Measurements from ENCODE around the gene EFCAB10.

The EFCAB10 gene, protein sequence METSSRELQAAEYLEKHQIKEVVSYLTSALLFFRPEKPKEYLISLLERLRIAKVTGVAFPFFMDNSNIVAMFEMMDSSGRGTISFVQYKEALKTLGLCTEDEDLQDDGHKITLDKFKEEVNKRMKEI

DNA sequence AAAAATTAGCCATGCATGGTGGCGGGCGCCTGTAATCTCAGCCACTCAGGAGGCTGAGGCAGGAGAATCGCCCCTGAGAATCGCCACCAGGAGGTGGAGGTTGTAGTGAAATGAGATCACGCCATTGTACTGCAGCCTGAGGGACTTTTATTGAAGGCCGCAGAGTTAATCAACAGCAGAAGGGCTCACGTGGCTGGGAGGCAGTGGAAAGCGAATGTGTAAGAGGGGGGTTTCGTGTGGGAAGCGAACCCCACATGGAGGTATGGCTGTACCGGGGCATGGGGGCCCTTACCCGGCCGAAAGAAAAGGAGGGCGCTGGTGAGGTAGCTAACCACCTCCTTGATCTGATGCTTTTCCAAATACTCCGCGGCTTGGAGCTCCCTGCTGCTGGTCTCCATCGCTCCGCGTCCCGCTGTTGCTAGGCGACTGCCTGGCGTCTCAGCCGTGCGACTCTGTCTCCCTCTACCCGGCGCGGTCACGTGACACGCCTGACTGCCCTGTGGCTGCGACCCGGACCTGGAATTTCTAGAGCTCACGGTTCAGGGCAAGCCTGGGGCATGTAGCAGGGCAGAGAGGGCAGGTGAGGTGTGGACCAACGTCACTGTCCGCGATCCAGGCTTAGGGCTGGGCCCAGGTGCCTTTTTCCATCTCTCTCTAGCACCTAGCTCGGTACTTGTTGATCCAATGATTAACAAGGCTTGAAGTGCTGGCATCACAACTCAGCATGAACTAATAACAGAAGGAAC lies at the start of gene EFCAB10:
EFCAB10 (minus strand) TSS at position 428 of the 746 bp plus-strand sequence; CDS start at position 398, 30 bp downstream.
- DNase-seq (ENCODE audit: low spot score): no peak

DNA sequence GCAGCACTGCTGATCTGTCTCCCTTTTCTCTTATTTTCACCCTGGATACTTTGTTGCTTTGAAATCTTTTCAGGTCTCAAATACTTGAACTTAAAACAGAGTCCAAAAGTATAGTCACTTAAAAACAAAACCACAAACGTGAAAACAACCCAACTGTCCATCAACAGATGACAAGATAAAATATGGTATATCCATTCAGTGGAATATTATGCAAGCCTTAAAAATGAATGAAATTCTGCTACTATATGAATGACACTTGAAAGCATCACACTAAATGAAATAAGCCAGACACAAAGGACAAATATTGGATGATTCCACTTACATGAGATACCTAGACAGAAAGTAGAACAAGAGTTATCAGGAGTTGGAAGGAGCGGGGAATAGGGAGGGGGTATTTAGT lies 44.7 kb upstream of the EFCAB10 start:
- DNase-seq (ENCODE audit: low spot score): no peak

DNA sequence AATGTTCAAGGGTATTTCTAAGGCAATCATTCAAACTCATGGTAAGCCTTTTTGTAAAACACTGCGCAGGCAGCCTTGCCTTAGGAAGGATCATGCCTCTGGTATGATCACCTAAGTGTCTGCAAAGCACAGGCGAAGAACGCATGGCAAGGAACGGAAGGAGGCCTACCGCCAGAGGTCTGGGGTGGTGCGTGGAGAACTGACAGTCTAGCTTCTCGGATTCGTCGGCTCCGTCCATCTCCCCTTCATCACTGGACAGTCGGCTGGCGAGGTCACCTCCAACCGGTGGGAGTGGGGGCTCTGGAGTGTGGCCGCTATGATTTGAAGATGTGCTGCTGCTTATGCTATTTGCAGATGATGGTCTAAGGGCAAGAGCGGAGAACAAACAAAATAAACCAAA lies 42.6 kb upstream of the EFCAB10 start:
- DNase-seq (ENCODE audit: low spot score): no peak

DNA sequence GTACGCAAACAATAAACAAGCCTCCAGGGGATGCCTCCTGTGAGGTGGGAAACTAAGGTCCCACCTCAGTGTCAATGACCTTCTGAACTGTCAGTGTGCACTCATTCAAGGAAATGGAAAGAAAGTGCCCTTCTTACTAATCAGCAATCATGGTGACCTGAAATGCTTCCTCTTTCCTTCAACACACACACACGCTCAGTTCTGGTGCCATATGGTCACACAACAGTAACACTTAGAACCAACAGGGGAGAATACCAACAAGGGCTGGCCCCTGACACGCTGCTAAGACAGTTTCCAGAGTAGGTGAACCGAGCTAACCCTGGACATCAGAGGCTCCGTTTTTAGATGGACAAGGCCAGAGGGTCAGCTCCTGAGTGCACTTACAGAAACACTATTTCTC lies 42.1 kb upstream of the EFCAB10 start:
- DNase-seq (ENCODE audit: low spot score): no peak

DNA sequence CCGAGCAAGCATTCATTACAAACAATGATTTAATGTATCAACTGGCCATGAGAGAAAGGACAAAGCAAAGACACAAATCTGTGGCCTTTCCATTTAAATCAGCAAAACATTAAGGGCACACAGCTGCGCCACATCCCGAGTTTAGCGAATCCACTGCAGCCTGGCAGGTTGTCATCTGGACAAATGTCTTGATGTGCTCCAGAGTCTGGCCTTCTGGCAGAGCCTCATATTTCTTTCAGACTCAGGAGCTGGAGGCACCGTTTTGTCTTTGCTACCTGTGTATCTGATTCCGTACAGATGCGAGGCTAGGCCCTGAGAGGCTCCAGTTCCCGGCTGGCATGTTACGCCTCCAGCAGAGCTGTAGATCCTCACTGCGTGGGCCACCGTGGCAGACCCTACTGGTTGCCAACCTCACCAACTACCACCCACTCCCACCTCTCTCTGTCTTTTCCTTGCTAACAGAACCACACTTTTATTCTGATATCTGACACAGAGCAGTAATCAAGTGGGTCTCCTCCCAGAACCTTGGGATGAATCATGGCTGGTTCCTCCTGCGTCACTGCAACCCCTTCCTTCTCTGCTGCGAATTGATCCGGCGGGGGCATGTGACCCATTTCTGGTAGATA lies 40.9 kb upstream of the EFCAB10 start:
- DNase-seq (ENCODE audit: low spot score): no peak

DNA sequence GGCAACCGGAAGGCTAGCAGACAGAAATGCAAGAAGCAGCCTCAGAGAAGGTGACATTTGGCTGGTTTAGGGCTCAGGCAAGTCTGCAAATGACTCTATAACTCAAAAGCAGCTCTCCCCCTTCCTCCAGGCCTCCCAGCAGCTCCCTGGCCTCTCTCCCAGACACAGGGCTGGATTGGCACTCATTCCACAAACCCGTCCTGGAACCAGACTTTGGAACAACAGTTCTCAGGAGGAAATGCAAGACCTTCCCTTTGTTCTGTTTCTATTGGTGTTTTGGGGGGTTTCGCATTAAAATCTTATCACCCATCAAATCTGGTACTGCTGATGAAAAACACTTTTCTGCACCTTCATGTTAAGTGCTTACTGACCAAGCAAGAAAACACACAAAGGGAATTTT lies 40.3 kb upstream of the EFCAB10 start:
- DNase-seq (ENCODE audit: low spot score): no peak

DNA sequence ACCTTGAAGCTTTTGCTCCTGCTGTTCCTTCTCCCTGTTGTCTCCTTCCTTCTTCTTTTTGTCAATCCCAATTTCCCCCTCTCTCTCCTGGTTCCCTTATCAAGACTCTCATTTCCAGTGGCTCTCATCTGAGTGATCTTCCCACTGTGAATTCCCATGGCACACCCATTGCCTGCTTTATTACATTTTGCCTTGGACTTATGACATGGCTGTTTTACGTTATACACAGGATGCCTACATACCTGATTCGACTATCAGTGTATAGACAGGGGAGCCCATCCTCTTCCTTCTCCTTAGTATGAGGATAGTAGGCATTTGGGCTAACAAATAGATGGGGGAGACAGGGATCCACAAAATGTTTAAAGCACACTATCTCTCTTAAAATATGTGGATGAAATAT lies 39.9 kb upstream of the EFCAB10 start:
- no peak for DNase-seq (ENCODE audit: low spot score)

DNA sequence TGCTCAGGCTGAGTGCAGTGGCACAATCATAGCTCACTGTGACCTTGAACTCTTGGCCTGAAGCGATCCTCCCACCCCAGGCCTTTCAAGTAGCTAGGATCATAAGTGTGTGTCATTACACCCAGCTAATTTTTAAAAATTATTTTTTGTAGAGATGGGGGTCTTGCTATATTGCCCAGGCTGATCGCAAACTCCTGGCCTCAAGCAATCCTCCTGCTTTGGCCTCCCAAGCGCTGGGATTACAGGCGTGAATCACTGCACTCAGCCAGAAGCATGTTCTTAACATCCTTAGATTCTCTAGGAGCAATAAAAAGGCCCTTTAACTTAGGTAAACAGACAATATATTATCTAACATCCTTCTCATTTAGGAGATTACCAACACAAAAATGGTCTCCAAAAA lies 38.3 kb upstream of the EFCAB10 start:
- DNase-seq (ENCODE audit: low spot score): no peak

DNA sequence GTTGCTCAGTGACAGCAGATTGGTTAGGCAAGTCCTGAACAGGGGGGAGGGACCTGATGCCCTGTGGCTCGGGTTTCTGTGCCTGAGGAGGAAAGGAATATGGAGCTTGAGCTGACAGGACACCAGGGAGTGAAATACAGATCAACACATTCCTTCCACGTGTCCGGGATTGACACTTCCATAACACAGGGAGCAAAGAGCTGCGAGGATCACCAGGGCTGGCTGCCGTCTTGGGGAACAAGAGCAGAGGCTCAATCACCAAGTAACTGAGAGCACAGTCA lies 36.7 kb upstream of the EFCAB10 start:
- no peak for DNase-seq (ENCODE audit: low spot score)

DNA sequence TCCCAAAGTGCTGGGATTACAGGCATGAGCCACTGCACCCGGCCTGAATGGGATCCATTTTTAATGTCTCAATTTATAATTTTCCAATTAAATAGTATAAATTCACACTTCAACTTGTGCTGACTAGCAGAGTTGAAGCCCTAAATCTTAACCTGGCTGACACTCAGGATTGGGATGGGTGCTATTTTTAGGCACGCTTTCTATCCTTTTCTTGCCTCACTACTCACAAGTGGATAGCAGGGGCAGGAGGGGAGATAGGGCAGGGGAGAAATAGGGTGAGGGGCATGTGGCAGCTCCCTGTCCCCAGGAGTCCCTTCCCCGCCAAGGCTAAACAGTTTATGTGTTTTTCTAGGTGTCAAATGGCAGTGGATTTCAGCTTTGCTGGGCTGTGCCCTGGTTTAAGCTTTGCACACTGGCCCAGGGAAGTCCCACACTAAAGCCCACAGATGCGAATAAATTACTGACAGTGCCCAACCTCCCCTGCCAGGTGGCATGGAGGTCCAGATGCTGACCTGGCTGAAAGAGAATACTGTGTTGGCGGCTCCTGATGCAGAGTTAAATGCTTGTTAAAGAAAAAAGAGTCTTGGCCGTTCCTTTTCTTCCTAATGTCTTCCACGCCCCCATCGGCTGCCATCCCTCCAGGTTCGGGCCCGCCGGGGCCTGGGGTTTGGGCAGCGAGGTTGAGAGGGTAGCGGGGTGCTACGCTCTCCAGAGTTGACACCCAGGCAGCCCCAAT lies 36.2 kb upstream of the EFCAB10 start:
- no peak for DNase-seq (ENCODE audit: low spot score)

DNA sequence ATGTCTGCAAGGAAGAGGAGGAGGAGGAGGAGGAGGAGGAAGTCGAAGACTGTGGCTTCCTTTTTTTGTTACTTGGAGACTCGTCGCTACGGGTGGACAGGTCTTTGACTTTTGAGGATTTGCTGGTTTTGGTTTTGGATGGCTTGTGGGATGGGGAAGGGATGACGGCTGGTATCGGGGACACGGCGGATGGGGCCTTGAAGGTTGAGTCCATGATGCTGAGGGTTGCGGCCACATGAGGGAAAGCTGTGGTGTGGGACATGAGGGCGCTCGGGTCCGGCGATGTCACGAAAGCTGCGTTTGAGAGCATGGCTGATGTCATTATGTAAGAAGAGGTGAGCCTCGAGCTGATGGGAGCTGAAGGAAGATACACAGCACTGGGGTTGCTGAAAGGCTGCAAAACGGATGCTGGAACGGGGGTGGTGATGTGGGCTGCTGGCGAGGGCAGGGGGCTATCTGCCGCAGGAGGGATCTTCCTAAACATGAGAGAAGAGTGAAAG lies 33.1 kb upstream of the EFCAB10 start:
- DNase-seq (ENCODE audit: low spot score): no peak

DNA sequence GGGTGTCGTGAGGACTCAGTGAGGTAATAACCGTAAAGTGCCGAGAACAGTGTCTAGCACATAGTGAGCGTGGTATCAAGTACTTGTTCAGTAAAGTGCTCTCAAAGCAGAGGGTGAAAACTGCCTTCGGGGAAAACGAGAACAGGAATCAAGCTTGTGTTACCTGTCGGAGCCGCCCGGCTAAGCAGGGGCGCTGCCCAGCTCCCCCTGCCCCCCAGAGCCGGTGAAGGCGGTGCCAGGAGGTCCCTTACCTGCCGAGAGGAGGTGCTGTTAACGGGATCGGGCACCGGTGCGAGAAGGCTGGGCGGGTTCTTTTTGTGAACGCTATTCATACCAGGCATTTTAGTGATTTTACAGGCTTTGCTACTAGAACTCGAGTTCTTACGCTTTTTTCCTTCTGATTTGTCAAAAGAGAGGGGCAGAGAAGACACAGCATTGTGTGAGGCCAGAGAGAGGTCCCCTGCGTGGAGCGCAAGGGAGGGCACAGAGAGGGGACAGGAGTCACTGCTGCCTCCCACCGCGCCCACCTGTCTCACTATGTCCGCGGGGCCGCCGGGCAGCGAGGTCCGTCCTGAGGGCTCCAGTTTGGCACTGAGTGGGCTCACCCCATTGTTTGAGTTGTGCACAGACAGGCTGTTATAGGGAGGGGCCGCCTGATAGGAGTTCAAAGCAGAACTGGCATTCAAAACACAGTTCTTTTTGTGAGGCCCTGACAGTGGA lies 32.5 kb upstream of the EFCAB10 start:
- DNase-seq (ENCODE audit: low spot score): no peak

DNA sequence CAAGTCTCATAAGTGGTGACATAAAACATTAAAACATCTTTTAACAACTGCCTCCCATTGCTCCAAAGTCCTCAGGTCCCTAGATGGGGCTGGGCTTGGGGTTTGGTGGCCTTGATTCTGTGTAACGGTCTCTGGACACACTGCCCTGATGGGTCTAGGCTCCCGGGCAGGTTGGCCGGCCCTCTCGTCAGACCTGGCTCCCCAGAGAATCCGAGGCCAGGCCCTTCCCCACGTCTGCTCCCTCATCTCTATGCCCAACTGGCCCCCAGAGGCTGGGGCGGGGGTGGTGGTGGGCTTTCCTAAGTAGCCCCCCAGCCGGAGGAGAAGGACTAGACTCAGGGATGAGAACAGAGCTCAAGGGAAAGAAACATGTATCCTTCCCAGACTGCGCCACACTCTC lies 31.5 kb upstream of the EFCAB10 start:
- DNase-seq (ENCODE audit: low spot score): no peak

DNA sequence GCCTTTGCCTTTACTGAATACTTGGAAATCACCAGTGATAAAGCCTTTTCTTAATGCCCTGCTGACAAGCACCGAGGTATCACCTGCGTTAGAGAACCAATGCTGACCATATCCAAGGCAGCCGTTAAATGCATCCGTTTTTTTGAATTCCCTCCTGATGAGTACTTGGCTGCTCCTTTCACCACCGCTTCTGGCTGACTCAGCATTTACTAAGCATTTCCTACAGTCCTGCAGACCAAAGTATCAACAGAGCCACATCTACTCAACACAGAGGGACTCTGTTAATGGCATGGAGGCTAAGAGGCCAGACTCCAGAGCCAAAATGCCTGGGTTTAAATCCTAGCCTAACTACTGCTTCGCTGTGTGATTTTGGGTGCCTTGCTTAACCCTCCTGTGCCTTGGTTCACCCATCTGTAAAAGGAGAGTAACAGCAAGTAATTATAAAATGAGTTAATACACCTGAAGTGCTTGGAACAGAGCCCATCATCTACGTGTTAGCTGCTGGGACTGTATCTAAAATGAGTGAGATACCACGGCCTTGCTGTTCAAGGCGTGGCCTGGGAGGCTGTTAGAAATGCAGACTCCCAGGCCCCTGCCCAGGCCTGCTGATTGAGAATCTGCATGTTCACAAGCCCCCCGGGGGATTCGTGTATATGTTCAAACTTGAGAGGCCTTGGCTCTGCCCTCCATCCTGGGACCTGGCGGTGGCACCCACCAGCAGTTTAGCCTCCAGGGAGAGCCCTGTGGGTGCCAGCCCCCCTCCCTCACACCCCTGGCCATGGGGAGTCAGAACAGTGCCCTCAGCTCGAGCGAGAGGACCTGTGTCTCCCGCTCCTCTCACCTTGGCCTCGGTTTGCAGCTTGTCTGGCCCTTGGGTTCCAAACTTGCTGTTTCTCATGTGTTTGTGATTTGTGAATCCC lies 30.8 kb upstream of the EFCAB10 start:
- no peak for DNase-seq (ENCODE audit: low spot score)

DNA sequence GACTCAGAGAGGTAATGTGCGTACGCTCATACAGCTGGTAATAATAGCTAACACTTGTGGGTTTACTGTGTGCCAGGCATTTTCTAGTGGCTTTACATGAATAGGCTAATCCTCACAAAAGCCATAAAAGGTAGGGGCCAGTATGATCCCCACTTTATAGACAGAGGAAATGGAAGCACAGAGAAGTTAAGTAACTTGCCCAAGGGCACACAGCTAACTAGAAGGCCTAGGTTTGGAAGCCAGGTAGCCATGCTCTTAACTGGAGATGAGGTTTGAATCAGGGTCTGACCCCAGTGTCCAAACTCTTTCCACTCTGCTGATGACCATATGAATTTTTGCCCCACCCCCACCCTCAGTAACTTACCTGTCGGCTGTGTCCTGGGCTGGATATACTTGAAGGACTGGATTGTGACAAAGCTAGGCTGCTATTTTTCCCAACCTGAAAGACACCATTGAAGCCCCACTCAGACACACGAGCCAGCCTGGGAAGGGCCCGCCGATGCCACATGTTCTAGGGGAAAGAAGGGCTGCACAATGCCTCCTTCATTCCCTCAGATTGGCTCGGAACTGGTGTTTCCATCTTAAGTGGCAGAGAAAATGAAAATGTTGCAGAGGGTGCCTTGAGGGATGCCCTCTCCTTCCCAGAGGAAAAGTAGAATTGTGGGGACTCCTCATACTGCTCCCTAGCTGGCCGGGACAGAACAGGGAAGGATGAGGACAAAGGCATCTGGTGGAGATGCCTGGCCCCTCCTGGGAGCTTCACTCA lies 29.1 kb upstream of the EFCAB10 start:
- DNase-seq (ENCODE audit: low spot score): no peak

DNA sequence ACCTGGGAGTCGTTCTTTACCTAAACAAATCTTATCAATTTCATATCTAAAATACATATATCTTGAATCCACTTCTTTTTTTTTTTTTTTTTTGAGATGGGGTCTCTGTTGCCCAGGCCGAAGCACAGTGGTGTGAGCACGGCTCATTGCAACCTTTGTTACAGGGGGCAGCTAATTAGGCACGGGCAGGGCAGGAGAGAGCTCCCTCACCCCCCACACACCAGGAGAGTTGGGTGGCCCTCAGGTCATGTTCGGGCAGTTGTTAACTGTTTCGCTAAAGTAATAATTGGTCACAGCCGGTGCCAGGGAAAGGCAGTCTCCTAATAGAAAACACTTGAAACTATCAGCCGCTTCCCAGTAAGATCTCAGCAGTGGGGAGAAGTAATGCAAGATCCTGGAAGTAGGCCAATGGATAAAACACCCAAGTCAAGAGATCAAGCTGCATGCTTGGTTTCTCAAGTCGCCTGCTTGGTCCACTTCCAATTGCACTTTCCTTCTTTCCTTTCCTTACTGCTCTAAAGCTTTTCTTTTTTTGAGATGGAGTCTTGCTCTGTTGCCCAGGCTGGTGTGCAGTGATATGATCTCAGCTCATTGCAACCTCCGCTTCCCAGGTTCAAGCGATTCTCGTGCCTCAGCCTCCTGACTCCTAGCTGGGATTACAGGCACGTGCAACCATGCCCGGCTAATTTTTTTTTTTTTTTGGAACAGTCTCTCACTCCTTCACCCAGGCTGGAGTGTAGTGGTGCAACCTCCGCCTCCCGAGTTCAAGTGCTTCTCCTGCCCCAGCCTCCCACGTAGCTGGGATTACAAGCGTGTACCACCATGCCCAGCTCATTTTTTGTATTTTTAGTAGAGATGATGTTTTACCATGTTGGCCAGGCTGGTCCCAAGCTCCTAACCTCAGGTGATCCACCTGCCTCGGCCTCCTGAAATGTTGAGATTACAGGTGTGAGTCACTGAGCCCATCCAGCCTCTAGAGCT lies 21.3 kb upstream of the EFCAB10 start:
- DNase-seq (ENCODE audit: low spot score): no peak

DNA sequence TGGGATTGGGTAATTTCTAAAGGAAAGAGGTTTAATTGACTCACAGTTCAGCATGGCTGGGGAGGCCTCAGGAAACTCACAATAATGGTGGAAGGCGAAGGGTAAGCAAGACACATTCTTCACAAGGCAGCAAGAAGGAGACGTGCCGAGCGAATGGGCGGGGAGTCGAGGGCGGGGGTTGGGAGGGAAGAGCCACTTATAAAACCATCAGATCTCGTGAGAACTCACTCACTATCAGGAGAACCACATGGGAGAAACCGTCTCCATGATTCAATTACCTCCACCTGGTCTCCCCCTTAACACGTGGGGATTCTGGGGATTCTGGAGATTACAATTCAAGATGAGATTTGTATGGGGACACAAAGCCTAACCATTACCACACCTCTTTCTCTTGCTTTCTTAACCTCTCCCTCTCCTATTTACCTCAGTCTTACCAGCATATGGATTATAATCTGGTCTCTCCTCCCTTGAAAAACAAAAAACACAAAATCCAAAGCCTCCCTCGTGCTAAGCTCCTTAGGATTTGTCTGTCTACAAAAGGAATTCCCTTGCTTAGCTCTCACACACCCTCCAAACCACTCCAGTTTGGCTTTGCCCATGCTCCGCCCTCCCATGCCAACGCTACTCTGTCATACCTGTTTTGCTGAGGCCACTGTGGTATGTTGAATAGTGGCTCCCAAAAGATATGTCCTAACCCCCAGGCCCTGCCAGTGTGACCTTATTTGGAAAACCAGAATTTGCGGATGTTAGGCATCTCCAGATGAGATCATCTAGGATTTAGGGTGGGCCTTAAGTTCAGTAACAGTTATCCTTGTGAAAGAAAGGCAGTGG lies 19.6 kb upstream of the EFCAB10 start:
- DNase-seq (ENCODE audit: low spot score): no peak

DNA sequence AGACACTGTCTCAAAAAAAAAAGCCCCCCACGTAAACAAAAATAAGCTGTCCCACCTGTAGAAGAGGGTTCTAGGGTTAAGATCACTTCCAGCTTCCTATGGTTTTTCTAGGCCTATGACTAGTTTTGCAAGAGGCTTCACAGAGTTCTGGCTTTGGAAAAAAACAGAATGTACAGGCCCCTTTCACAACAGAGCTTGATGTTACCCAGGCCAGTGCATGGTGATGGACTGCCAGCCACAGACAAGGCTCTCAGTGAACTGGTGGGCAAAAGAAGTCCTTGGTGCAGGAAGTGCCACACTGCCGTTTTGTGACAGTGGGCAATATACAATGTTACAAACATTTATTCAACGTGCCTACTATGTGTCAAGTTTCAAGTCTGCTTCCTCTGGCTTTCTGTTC lies 18.3 kb upstream of the EFCAB10 start:
- no peak for DNase-seq (ENCODE audit: low spot score)
